LNCaP clone FGC (cell line): ENCODE results near the gene S100A3.
"Not testable (repeated sequence)": the region's sequence is repeated elsewhere in the genome, so short reads cannot be mapped to it uniquely, and the experiment has no call there.

Experiments
- DNase-seq: peaks from one replicate; pipeline ENCODE4 v3.0.0-alpha.2; 2011; ENCODE audit warnings: low read depth
- H3K4me3 ChIP-seq: 2 replicates; pipeline ENCODE4 v1.5.1; 2011; ENCODE audit warnings: mild to moderate bottlenecking, low read depth, low read length, control low read depth
- CTCF ChIP-seq: IDR thresholded peaks from 2 replicates; pipeline ENCODE4 v1.5.1; 2012; ENCODE audit warnings: mild to moderate bottlenecking; ENCODE audit not compliant: control insufficient read depth, insufficient read depth; ENCODE audit errors: extremely low read depth

S100A3 gene

GRCh38 chr1:153532181-153532580 lies 16.9 kb downstream of the S100A3 start:
- no peak for DNase-seq

GRCh38 chr1:153531638-153532037 lies 17.4 kb downstream of the S100A3 start:
- TF ChIP-seq CTCF: no peak
- H3K4me3 ChIP-seq: no peak overlapping the region
- DNase-seq: no peak

More at GRCh38 chr1:153532181-153532580, 16.9 kb downstream of the S100A3 start:
- no peak overlapping the region for H3K4me3 ChIP-seq
- TF ChIP-seq CTCF: no peak

- no peak overlapping the region for H3K4me3 ChIP-seq
- DNase-seq: no peak
- no peak for TF ChIP-seq CTCF
Measured at GRCh38 chr1:153527683-153528040, 21.4 kb downstream of the S100A3 start.

- TF ChIP-seq CTCF: no peak
- no peak for DNase-seq
- H3K4me3 ChIP-seq: no peak overlapping the region
Measured at GRCh38 chr1:153527023-153527682, 21.9 kb downstream of the S100A3 start.

- H3K4me3 ChIP-seq: no peak overlapping the region
- no peak for TF ChIP-seq CTCF
- no peak for DNase-seq
Measured at GRCh38 chr1:153526132-153526543, 22.9 kb downstream of the S100A3 start.

GRCh38 chr1:153525088-153525728 lies 23.9 kb downstream of the S100A3 start:
- no peak overlapping the region for H3K4me3 ChIP-seq
- TF ChIP-seq CTCF: no peak
- DNase-seq: no peak

- H3K4me3 ChIP-seq, DNase-seq: not testable (repeated sequence)
Measured at GRCh38 chr1:153522353-153523048, 26.6 kb downstream of the S100A3 start.

- H3K4me3 ChIP-seq, DNase-seq: not testable (repeated sequence)
Measured at GRCh38 chr1:153521808-153522207, 27.2 kb downstream of the S100A3 start.
